ENCODE measurements around the gene ZNF581. TPM values are rescaled to one million over a fixed set of nuclear protein-coding genes. Genes with fewer than 3 reads are reported as not detected.

The ZNF581 gene
- polyA plus RNA-seq, 1 of the 3 experiments (the other 2 are of a cell fraction): 24.7 TPM

GRCh38 chr19:55693336-55693974, 50.0 kb downstream of the ZNF581 start:
- Histone ChIP-seq H3K9ac (no peak overlapping the region), H3K9me2 (no peaks in the 10 kb centered on the region), H3K79me2 (ENCODE audit: insufficient read depth) (peaks cover 5% of the 10 kb centered on the region; the same call in 1 of the 2 replicates), H3K36me3 (replicated peaks in 1 of 2; ENCODE audit: control insufficient read depth in 1 of 2, insufficient read depth in 2 of 2, low read length in 1 of 2) (peaks cover 0 to 76% of the 10 kb centered on the region in 2 experiments), H3K27ac (ENCODE audit: low read depth in 2 of 2, low read length in 1 of 2) (no peak overlapping the region), H2AFZ (ENCODE audit: low read depth) (no peak overlapping the region), H3K4me3 (ENCODE audit: low read depth in 2 of 2, low read length in 1 of 2) (no peak overlapping the region), H4K20me1 (ENCODE audit: insufficient read depth) (no peaks in the 10 kb centered on the region), H3F3A (replicated peaks; ENCODE audit: insufficient read depth) (no peaks in the 10 kb centered on the region), H3K9me3 (no peaks in the 10 kb centered on the region), H3K4me2 (no peak overlapping the region), H3K27me3 (ENCODE audit: insufficient read depth) (no peaks in the 10 kb centered on the region), H3K4me1 (ENCODE audit: control insufficient read depth in 1 of 2, insufficient read depth in 2 of 2, low read depth in 1 of 2, low read length in 1 of 2) (no peaks in the 10 kb centered on the region)
- no peak for DNase-seq
- ChIA-PET CTCF (interaction anchor here (1.1 kb wide), 1 partner anchor 12 kb away, joined by 3 read pairs; no protein-coding TSS in a partner anchor), POLR2A (no interaction called here)
- 95% methylated on average over 14 of the region's 20 CpGs for WGBS (ENCODE audit: low lambda C conversion rate)
- TF ChIP-seq RFX5 (IDR thresholded peaks at IDR 0.05; ENCODE audit: low read length): no peak
- TF ChIP-seq, protein P1, sequence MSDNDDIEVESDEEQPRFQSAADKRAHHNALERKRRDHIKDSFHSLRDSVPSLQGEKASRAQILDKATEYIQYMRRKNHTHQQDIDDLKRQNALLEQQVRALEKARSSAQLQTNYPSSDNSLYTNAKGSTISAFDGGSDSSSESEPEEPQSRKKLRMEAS (IDR thresholded peaks at IDR 0.05; ENCODE audit: low read depth): no peak

GRCh38 chr19:55694241-55694655, 50.8 kb downstream of the ZNF581 start:
- Histone ChIP-seq H2AFZ (ENCODE audit: low read depth) (no peak overlapping the region), H3K79me2 (ENCODE audit: insufficient read depth) (peaks cover 5% of the 10 kb centered on the region; the same call in 1 of the 2 replicates), H3K9me2 (no peaks in the 10 kb centered on the region), H3K4me3 (ENCODE audit: low read depth in 2 of 2, low read length in 1 of 2) (no peak overlapping the region), H3K27ac (ENCODE audit: low read depth in 2 of 2, low read length in 1 of 2) (no peak overlapping the region), H3K9ac (no peak overlapping the region), H3K27me3 (ENCODE audit: insufficient read depth) (no peaks in the 10 kb centered on the region), H4K20me1 (ENCODE audit: insufficient read depth) (no peaks in the 10 kb centered on the region), H3K4me2 (no peak overlapping the region), H3K9me3 (no peaks in the 10 kb centered on the region), H3K4me1 (ENCODE audit: control insufficient read depth in 1 of 2, insufficient read depth in 2 of 2, low read depth in 1 of 2, low read length in 1 of 2) (no peaks in the 10 kb centered on the region), H3F3A (replicated peaks; ENCODE audit: insufficient read depth) (no peaks in the 10 kb centered on the region), H3K36me3 (replicated peaks in 1 of 2; ENCODE audit: control insufficient read depth in 1 of 2, insufficient read depth in 2 of 2, low read length in 1 of 2) (peaks cover 0 to 73% of the 10 kb centered on the region in 2 experiments)
- TF ChIP-seq FOXM1 (IDR thresholded peaks at IDR 0.05; ENCODE audit: low read depth): no peak
- no peak for TF ChIP-seq YY1 (IDR thresholded peaks at IDR 0.05; ENCODE audit: low read depth)
- TF ChIP-seq, protein P2, sequence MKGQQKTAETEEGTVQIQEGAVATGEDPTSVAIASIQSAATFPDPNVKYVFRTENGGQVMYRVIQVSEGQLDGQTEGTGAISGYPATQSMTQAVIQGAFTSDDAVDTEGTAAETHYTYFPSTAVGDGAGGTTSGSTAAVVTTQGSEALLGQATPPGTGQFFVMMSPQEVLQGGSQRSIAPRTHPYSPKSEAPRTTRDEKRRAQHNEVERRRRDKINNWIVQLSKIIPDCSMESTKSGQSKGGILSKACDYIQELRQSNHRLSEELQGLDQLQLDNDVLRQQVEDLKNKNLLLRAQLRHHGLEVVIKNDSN (IDR thresholded peaks at IDR 0.05; ENCODE audit: borderline replicate concordance, low read depth): no peak
- TF ChIP-seq GABPA (IDR thresholded peaks at IDR 0.05; ENCODE audit: low read depth): no peak
- TF ChIP-seq JUND (IDR thresholded peaks at IDR 0.05): no peak
- TF ChIP-seq, protein P1 (IDR thresholded peaks at IDR 0.05; ENCODE audit: low read depth): no peak
- TF ChIP-seq, protein P3, sequence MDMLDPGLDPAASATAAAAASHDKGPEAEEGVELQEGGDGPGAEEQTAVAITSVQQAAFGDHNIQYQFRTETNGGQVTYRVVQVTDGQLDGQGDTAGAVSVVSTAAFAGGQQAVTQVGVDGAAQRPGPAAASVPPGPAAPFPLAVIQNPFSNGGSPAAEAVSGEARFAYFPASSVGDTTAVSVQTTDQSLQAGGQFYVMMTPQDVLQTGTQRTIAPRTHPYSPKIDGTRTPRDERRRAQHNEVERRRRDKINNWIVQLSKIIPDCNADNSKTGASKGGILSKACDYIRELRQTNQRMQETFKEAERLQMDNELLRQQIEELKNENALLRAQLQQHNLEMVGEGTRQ (IDR thresholded peaks at IDR 0.05; ENCODE audit: borderline replicate concordance, low read depth, low read length): no peak
- no peak for TF ChIP-seq TAF1 (IDR thresholded peaks at IDR 0.05; ENCODE audit: borderline replicate concordance, low read depth, low read length)
- TF ChIP-seq ELF1 (IDR thresholded peaks at IDR 0.05): no peak
- TF ChIP-seq RCOR1 (IDR thresholded peaks at IDR 0.05; ENCODE audit: low read length): no peak
- TF ChIP-seq SIN3A (IDR thresholded peaks at IDR 0.05; ENCODE audit: borderline replicate concordance, low read depth, low read length): no peak
- TF ChIP-seq REST (IDR thresholded peaks at IDR 0.05; ENCODE audit: low read depth, low read length): no peak
- no peak for TF ChIP-seq NRF1 (IDR thresholded peaks at IDR 0.05; ENCODE audit: low read depth, low read length)
- ChIA-PET POLR2A (no interaction called here), CTCF (interaction anchor here (1.1 kb wide), 1 partner anchor 13 kb away, joined by 3 read pairs; no protein-coding TSS in a partner anchor)
- no peak for DNase-seq
- 96% methylated on average over 11 of the region's 15 CpGs for whole genome bisulfite sequencing (ENCODE audit: low lambda C conversion rate)

All from SK-N-SH (cell line).